KMS-11 (cell line): ENCODE data around the gene ZNRF3.
A peak's percentile ranks its signal among the peaks of the same experiment; 100 is the strongest.
"Not testable (repeated sequence)": the region's sequence is repeated elsewhere in the genome, so short reads cannot be mapped to it uniquely, and the experiment has no call there.

Experiments
- H2AFZ ChIP-seq: fragments of 200-600 bp; sonication (generic); 2 replicates; pipeline ENCODE4 v1.6.1; 2016; ENCODE audit warnings: antibody characterized with exemption, mixed run types, low read depth
- H3K27ac ChIP-seq: fragments of 200-600 bp; sonication (generic); 2 replicates; pipeline ENCODE4 v1.6.1; 2016; ENCODE audit warnings: mild to moderate bottlenecking, mixed run types
- H3K27me3 ChIP-seq: fragments of 200-600 bp; sonication (generic); 2 replicates; pipeline ENCODE4 v1.6.1; 2017; ENCODE audit warnings: mild to moderate bottlenecking, low read depth, mixed run types, moderate library complexity; ENCODE audit not compliant: insufficient read depth
- H3K36me3 ChIP-seq: fragments of 200-600 bp; sonication (generic); 2 replicates; pipeline ENCODE4 v1.6.1; 2017; ENCODE audit warnings: mild to moderate bottlenecking, mixed run types; ENCODE audit not compliant: insufficient read depth
- H3K4me1 ChIP-seq: fragments of 200-600 bp; sonication (generic); 2 replicates; pipeline ENCODE4 v1.6.1; 2016; ENCODE audit warnings: mild to moderate bottlenecking, low read depth, mixed run types; ENCODE audit not compliant: poor library complexity, severe bottlenecking
- H3K4me2 ChIP-seq: fragments of 200-600 bp; sonication (generic); 2 replicates; pipeline ENCODE4 v1.7.0; 2016; ENCODE audit warnings: mild to moderate bottlenecking, mixed run types
- H3K4me3 ChIP-seq: fragments of 200-600 bp; sonication (generic); IDR thresholded peaks from 2 replicates; pipeline ENCODE4 v1.6.1; 2017; ENCODE audit warnings: low read depth, low read length, mixed read lengths; ENCODE audit not compliant: insufficient read depth
- H3K79me2 ChIP-seq: fragments of 200-600 bp; sonication (generic); 2 replicates; pipeline ENCODE4 v1.6.1; 2016; ENCODE audit warnings: low read depth, mixed run types; ENCODE audit not compliant: insufficient read depth
- H3K9ac ChIP-seq: fragments of 200-600 bp; sonication (generic); 2 replicates; pipeline ENCODE4 v1.6.1; 2016; ENCODE audit warnings: mild to moderate bottlenecking, mixed run types
- H4K20me1 ChIP-seq: fragments of 200-600 bp; sonication (generic); 2 replicates; pipeline ENCODE4 v1.6.1; 2016; ENCODE audit warnings: mild to moderate bottlenecking, mixed run types; ENCODE audit not compliant: insufficient read depth
- TF ChIP-seq, protein P1 (sequence below): fragments of 200-600 bp; sonication (generic); conservative IDR thresholded peaks from 2 replicates; pipeline ENCODE4 v1.6.1; 2017; ENCODE audit warnings: low read depth, mild to moderate bottlenecking, antibody characterized with exemption, low read length, moderate library complexity, mixed read lengths

Gene ZNRF3

DNA sequence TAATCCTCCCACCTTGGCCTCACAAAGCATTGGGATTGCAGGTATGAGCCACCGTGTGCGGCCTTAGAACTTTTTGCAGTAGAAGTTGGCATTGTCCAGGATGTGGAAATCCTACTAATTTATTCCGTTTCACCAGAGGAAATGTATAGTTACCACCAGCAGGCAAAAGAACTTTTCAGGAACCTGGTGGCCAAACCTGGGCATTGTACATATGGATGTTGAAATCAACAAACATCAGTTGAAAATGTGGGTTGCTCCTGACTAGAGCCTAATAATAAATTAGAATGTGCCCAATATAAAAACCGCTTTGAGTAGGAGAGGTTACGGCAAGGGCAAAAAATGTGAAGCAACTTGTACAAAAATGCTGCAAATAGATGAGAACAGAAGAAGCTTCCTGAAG lies 42.3 kb upstream of the ZNRF3 start:
- Histone ChIP-seq H3K4me2 (no peak overlapping the region), H3K27ac (no peak overlapping the region), H3K4me1 (no peaks in the 10 kb centered on the region), H3K9ac (no peak overlapping the region), H3K27me3 (no peaks in the 10 kb centered on the region), H3K36me3 (no peaks in the 10 kb centered on the region), H3K4me3 (no peak overlapping the region), H2AFZ (no peak overlapping the region), H4K20me1 (no peaks in the 10 kb centered on the region), H3K79me2 (no peaks in the 10 kb centered on the region)
- TF ChIP-seq, protein P1, sequence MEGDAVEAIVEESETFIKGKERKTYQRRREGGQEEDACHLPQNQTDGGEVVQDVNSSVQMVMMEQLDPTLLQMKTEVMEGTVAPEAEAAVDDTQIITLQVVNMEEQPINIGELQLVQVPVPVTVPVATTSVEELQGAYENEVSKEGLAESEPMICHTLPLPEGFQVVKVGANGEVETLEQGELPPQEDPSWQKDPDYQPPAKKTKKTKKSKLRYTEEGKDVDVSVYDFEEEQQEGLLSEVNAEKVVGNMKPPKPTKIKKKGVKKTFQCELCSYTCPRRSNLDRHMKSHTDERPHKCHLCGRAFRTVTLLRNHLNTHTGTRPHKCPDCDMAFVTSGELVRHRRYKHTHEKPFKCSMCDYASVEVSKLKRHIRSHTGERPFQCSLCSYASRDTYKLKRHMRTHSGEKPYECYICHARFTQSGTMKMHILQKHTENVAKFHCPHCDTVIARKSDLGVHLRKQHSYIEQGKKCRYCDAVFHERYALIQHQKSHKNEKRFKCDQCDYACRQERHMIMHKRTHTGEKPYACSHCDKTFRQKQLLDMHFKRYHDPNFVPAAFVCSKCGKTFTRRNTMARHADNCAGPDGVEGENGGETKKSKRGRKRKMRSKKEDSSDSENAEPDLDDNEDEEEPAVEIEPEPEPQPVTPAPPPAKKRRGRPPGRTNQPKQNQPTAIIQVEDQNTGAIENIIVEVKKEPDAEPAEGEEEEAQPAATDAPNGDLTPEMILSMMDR = no peak

DNA sequence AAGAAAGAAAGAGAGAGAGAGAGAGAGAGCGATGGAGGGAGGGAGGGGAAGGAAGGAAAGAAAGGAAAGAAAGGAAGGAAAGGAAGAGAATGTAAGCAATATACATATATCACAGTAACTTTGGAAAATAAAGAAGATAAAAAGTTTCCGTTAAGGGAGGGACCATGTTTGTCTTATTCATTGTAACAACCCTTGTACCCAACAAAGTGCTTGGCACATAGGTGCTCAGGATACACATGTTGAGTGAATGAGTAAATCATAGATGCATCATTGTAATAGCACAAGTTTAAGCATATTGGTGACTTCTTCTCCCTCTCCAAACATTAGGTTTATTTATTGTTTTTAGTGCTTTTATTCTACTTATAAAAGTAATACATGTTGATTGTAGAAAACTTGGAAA lies 39.7 kb upstream of the ZNRF3 start:
- Histone ChIP-seq H3K27me3 (no peaks in the 10 kb centered on the region), H3K4me3 (no peak overlapping the region), H3K4me2 (no peak overlapping the region), H4K20me1 (no peaks in the 10 kb centered on the region), H3K4me1 (no peaks in the 10 kb centered on the region), H3K36me3 (no peaks in the 10 kb centered on the region), H3K79me2 (no peaks in the 10 kb centered on the region), H3K27ac (no peak overlapping the region), H2AFZ (no peak overlapping the region), H3K9ac (no peak overlapping the region)
- TF ChIP-seq, protein P1 = no peak

DNA sequence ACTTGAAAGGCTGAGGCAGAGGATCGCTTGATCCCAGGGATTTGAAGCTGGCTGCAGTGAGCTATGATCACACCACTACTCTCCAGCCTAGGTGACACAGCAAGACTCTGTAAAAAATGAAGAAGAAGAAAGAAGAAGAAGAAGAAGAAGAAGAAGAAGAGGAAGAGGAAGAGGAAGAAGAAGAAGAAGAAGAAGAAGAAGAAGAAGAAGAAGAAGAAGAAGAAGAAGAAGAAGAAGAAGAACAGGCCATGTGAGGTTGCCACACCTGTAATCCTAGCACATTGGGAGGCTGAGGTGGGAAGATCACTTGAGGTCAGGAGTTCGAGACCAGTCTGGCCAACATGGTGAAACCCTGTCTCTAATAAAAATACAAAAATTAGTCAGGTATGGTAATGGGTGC lies 39.1 kb upstream of the ZNRF3 start:
- not testable (repeated sequence) for H2AFZ ChIP-seq, H3K36me3 ChIP-seq, H3K27ac ChIP-seq, H3K9ac ChIP-seq, H4K20me1 ChIP-seq, H3K4me3 ChIP-seq, H3K4me2 ChIP-seq, H3K27me3 ChIP-seq, H3K4me1 ChIP-seq, H3K79me2 ChIP-seq

DNA sequence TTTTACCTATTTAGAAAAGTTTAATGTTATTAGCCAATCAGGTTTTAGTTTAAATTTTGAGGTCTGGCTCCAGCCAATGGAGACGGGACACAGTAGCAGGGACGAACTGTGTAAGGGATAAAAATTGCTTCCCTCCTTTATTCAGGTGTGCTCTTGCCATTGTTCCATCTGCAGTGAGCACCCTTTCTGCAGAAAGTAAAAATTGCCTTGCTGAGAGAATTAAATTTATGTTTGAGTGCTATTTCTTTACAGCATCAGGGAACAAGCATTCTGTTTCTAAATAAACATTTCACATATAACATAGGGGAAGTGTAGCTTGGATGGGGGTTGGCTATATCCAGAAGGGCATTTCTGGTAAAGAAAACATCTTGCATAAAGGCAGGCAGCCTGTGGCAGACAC lies 36.4 kb upstream of the ZNRF3 start:
- Histone ChIP-seq H4K20me1 (no peaks in the 10 kb centered on the region), H3K9ac (no peak overlapping the region), H3K4me3 (no peak overlapping the region), H3K79me2 (no peaks in the 10 kb centered on the region), H3K27me3 (no peaks in the 10 kb centered on the region), H3K36me3 (no peaks in the 10 kb centered on the region), H3K4me2 (no peak overlapping the region), H3K4me1 (no peaks in the 10 kb centered on the region), H2AFZ (no peak overlapping the region), H3K27ac (no peak overlapping the region)
- TF ChIP-seq, protein P1 = no peak

DNA sequence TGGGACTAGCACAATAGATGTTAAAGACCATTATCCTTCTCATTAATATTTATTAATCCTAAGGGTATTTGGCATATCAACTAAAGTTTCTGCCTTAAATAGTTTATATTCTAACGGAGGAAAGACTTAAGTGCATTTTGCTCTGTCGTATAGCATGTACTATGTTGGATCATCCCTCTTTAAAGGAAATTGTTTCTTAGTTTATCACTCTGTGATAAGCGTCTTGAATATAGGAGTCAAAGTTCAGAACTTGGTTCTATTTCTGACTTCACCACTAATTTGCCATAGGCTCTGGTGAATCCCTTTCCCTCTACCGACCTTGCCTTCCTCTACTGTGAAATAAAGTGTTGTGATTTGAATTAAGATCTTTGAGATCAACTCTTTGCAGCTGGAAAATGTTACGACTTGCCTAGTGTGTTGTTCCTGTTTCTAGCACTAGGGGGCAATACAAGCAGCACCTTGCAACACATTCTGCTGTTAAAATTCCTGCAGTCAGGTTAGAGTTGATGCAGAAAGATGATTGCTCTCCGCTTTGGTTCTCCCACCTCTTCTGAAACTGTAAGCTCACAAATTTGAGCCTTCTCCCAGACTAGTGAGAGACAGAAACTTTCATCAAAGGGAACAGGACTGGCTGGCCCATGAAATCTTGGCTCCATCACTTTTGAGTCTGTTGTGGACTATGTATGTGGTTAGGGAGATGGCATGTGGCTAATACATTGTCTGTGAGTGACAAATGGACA lies 27.8 kb upstream of the ZNRF3 start:
- Histone ChIP-seq H3K36me3 (no peaks in the 10 kb centered on the region), H3K9ac (no peak overlapping the region), H3K27ac (no peak overlapping the region), H2AFZ (no peak overlapping the region), H3K4me2 (no peak overlapping the region), H3K4me1 (no peaks in the 10 kb centered on the region), H3K27me3 (no peaks in the 10 kb centered on the region), H3K79me2 (no peaks in the 10 kb centered on the region), H4K20me1 (no peaks in the 10 kb centered on the region), H3K4me3 (no peak overlapping the region)
- TF ChIP-seq, protein P1 = peak; percentile 97
